ENCODE measurements around the gene WNT8B.

- TF ChIP-seq POLR2A (IDR thresholded peaks at IDR 0.05) (no peak), CTCF (IDR thresholded peaks at IDR 0.05) (no peak), POLR2AphosphoS5 (IDR thresholded peaks at IDR 0.05; ENCODE audit: insufficient read depth in 1 of 2, low read depth in 1 of 2) (no peak)
Observed at GRCh38 chr10:100510533-100511308, 47.9 kb downstream of the WNT8B start.
